ENCODE measurements around the gene ORM1.
"Not testable (repeated sequence)": the region's sequence is repeated elsewhere in the genome, so short reads cannot be mapped to it uniquely, and the experiment has no call there.

ORM1 gene

DNA sequence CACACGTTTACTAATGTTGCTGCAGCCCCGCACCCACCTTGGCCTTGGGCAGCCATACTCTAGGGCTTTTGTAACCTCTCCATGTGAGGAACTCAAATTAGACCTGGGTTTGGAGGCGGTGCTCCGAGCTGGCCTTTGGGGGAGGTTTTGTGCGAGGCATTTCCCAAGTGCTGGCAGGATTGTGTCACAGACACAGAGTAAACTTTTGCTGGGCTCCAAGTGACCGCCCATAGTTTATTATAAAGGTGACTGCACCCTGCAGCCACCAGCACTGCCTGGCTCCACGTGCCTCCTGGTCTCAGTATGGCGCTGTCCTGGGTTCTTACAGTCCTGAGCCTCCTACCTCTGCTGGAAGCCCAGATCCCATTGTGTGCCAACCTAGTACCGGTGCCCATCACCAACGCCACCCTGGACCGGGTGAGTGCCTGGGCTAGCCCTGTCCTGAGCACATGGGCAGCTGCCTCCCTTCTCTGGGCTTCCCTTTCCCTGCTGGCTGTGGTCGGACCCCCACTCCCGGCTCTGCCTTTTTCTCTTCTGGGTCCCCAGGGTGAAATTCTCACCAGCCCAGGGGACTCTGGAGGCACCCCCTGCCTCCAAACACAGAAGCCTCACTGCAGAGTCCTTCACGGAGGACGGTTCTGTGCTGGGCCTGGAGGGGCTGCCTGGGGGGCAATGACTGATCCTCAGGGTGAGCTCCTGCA, at the start of gene ORM1:
Gene ORM1 (plus strand): TSS at position 268 of the 701 bp plus-strand sequence. CDS start 36 bp downstream, at position 304.
- not testable (repeated sequence) for DNase-seq (ENCODE audit: low read depth in 2 of 2)

DNA sequence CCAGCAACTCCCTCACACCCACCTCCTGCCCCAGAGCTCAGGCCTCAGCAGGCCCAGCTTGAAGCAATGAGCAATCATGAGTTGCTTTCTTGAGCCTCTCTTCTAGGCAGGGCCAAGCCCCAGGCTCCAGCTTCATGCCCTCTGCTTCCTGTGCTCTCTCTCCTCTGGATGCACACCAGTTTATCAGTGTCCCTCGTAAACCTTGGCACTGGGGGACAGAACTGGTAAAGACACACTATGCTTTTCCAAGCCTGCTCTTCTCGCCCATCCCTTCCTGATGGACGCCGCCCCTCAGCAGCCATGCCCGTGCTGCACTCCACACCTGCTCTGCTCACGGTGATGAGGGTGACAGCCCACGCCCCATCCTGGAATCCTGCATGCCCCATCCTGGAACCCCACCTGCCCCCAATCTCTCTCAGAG, 49.4 kb upstream of the ORM1 start:
- DNase-seq (ENCODE audit: low read depth in 2 of 2): no peak

DNA sequence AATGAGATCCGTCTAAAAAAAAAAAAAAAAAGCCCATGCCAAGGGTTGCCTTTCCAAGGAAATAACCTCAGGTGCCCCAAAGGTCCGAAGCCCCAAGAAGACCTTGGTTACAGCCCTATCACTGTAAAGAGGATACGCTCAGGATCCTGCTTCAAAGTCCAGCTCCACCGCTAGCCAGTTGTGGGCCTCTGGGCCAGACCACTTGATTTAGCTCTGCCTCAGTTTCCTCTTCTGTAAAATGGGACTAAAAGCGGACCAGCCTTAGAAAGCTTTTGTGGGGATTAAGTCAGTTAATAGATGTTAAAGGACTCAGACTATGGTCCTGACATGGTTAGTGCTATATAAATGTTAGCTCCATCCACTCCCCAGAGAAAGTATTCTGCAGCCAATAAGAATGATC, 48.7 kb upstream of the ORM1 start:
- no peak for DNase-seq (ENCODE audit: low read depth in 2 of 2)

DNA sequence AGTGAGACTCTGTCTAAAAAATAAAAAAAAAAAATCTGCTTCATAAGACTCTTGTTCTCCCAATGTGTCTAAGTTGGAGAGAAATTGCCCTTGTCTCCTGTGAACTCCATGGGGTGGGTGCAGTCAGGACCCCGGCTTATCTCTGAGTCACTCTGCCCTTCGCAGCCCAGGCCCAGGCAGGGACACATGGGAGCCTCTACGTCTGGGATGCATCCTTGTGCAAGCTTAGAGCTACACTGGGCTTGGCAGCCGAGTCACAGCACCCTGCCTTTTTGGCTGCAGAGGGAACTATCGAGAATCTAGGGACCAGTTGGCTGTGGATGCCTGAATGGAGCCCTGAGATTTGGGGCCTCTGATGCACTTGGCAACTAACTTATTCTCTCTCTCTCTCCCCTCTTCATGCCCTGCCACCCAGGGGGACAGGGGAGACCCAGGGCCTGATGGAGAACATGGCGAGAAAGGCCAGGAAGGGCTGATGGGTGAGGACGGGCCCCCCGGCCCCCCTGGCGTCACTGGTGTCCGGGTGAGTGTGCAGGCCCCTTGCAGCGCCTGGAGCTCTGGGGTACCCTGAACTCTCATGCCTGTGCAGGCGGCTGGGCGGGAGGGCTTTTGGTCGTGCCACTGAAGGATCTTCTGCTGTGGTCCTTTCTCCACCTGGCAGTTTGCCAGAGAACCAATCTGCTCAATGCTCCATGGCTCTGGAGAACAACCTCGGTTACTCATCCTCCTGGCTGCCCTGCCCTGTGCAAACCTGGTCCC, 47.5 kb upstream of the ORM1 start:
- no peak for DNase-seq (ENCODE audit: low read depth in 2 of 2)

DNA sequence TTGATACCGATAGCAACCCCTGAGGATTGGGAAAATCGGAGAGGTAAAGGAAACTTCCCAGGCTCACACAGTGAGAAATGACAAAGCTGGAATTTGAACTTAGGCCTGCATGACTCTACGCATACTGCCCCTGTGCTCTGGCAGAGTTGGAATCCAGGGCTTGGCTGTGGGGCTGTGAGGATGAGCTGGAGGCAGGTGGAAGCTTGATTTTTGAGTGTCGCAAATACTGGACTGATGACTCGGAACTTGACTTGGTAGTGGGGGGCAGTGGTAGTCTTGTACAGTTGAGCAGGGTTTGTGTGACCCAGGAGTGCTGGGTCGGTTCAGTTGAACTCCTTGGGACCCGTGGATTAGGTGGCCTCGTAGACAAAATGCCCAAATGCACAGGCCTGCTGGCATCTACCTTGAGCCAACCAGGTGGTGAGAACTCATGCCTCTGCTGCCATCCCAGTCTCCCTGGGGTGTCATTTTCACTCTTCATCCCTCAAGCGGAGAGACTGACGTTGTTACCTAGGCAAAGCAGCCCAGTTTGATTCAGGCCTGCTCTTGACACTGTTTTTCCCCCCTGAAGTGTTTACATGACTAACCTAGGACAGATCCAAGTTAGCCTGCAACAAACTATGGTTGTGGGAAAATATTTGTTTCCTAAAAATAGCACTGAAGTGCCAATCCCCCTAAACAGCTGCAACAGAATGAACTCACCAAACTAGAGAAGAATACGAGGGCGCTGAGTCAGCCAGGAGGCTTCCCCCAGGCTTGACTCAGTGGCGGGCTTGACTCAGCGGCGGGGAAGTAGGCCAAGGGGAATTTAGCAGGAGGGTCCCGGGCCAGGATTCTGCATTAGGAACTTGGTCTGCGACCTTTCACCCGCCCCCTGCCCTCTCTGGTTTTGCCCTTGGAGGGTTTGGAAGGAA, 45.7 kb upstream of the ORM1 start:
- DNase-seq (ENCODE audit: low read depth in 2 of 2): no peak

DNA sequence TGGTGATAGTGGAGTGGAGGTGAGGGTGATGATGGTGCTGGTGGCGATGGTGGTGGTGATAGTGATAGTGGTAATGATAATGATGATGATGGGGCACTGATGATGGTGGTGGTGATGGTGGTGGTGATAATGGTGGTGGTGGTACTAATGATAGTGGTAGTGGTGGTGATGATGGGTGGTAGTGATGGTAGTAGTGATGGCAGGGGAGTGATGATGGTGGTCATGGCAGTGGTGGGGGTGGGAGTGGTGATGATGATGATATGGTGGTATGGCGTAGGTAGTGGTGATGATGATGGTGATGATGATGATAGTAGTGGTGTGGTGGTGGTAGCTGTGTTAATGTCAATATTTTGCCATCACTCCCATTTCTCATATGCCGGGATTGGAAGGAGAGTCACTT, 44.5 kb upstream of the ORM1 start:
- DNase-seq (ENCODE audit: low read depth in 2 of 2): no peak

DNA sequence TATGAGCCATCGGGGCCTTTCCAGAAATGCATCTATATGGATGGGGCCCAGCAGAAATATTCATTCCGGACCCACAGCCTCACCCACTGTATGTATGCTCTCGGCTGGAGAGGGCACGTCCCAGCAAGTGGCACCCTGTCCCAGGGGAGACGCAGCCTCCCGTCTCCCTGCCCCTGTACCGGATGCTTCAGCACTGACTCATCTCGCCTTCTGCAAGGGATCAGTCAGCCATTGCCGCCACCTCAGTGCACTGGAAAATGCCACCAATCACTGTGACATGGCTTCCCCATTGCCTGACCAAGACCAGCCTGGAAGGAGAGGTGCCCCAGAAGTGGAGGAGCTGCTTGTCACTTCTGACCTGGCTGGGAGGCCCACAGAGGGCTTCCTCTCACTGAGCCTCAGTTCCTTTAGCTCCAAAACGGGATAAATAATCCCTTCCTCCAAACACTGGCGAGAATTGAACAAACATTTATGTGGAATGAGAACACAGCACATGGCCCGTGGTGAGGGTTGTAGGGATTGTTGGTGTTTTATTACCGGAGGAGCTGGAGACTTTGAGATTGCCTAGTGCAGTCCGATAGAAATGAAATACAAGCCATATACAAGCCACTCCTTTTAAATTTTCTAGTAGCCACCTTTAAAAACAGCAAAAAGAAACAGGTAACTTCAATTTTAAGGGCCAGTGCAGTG, 43.9 kb upstream of the ORM1 start:
- DNase-seq (ENCODE audit: low read depth in 2 of 2): no peak

DNA sequence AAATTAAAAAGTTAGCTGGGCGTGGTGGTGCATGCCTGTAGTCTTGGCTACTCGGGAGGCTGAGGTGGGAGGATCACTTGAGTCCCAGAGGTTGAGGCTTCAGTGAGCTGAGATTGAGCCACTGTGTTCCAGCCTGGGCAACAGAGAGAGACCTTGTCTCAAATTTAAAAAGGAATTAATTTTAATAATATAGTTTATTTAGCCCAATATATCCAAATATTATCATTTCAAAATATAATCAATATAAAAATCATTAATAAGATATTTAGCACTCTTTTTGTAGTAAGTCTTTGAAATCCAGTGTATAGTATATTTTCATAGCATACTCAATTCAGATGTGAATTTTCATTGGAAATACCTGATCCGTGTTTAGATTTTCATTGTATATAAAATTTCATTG, 43.2 kb upstream of the ORM1 start:
- no peak for DNase-seq (ENCODE audit: low read depth in 2 of 2)

DNA sequence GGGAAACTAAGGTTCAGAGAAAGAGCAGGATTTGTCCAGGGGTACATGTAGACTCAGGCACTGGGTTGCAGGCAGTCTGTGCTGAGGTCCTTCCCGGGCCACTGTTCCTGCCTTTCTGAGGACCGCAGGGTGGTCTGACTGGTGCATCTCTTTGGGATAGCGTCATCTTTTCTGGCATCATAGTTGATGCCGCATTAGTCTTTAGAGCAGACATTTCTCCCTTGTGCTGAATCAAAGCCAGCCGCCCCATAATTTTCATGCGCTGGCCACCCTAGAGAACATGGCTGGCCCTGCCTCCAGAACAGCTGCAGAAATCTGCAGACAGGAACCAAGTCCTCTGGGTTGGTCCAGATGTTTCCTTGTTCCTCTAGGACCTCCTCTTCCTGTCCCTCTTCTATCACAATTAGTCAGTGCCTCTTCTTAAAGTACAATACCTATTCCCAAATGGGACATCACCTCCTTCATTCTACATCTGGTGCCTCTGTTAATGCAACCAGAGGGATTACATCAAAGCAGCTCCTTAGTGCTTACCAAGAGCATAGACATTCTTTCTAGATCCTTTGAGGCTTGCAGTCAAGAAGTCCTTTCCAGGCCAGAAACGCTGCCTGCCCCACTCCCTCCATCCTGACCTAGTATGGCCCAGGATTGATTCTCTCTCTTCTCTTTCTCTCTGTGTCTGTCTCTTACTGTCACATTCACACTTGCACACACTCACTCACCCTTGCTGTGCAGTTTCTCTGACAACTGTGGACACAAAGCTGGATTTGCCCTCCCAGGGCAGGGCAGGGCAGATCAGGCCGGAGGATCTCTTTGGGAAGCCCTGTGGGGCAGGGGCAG, 42.0 kb upstream of the ORM1 start:
- DNase-seq (ENCODE audit: low read depth in 2 of 2): no peak

DNA sequence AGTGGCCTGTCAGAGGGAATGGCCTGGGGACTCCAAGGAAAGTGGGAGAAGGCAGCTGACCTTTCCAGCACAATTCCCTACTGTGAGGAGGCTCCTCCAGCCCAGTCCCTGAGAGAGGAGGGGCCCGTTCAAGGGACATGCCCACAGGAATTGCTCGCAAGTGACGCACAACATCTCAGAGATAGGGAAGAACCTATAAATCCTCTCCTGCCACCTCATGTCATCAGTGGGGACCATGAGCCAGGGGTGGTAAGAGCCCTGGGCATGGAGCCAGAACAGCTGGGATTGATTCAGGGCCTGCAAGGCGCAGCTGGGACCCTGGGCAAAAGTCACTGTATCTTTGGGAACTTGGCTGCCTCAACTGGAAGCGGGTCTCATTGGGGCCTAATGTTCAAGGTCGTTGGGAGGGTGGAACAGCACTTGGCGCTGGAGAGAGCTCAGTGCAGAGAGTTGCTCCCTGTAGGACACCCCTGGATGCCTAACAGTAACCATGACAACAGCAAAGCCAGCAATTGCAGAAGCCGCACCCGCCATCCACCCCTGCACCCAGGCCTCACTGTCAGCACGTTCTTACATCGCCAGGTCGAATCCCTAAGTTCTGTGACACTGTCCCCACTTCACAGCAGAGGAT, 41.3 kb upstream of the ORM1 start:
- no peak for DNase-seq (ENCODE audit: low read depth in 2 of 2)

DNA sequence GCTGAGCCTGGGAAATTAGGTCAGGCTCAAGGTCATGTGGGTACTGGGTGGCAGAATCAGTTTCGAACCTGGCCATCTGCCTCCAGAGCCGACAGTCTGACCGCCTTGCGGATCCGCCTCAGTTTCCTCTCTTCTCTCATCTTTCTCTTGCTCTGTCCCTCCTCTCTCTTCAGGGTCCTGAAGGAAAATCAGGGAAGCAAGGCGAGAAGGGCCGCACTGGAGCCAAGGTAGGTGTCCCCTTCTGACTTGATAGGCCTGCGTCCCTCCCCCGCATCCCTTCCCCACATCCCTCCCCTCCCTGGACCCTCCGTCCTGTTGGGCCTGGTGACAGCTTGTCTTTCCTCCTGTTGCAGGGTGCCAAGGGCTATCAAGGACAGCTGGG, 40.8 kb upstream of the ORM1 start:
- no peak for DNase-seq (ENCODE audit: low read depth in 2 of 2)

DNA sequence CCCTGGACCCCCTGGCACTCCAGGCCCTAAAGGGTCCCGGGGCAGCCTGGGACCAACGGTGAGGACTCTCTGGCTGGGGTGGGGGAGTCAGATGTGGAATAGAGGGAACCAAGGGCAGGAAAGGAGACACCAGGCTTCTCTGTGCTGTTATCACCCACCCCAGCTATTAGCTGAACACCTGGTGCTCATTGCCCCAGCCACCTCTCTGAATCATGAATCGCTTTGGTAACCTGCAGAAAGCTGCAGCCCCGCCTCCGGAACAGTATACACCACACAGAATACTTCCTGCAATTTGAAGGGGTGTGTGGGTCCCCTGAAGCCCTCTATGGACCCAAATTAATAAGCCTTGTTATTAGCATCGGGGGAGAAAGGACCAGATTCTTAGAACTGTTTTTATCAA, 40.4 kb upstream of the ORM1 start:
- DNase-seq (ENCODE audit: low read depth in 2 of 2): no peak

DNA sequence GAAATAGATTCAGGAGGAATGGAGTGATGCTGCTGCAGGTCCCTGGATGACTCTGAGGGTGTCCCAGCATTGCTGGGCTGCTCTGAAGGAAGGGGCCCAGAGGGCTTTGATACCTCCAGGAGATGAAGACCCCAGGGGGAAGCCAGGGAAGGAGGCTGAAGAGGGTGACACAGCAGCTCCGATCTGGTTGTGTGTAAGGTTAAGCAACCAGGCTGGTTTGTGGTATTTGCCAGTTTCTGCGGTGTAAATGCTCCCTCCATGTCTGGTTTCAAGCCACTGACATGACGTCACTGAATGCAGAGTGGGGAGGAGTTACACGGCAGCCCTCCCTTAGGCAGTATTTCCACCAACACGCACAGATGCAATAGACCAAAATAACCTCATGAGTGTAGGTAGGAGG, 40.0 kb upstream of the ORM1 start:
- DNase-seq (ENCODE audit: low read depth in 2 of 2): peak in 1 of 2 donors; percentile 19

DNA sequence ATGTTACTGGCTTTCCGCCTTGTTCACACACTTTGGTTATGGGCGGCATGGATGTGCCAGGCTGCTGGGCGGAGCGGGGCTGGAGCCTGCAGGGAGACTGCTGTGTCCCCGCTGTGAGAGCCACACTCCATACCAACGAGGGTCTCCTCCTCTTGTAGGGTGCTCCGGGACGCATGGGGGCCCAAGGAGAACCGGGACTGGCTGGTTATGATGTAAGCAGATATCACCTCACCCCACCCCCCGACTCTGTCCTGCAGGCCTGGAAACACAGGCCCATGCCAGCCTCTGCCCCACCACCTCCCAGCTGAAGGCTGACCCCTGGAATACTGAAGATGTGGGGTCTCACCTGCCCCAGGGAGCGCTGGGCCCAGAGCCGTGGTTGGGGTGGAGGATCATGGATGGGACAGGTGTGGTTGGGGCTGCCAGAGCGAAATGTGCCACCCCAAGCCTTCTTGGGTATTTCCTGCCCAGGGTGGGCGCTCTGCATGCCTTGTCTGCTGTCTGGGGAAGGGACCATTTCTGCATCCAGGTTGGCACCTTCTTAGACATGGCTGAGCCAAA, 39.3 kb upstream of the ORM1 start:
- DNase-seq (ENCODE audit: low read depth in 2 of 2): no peak

DNA sequence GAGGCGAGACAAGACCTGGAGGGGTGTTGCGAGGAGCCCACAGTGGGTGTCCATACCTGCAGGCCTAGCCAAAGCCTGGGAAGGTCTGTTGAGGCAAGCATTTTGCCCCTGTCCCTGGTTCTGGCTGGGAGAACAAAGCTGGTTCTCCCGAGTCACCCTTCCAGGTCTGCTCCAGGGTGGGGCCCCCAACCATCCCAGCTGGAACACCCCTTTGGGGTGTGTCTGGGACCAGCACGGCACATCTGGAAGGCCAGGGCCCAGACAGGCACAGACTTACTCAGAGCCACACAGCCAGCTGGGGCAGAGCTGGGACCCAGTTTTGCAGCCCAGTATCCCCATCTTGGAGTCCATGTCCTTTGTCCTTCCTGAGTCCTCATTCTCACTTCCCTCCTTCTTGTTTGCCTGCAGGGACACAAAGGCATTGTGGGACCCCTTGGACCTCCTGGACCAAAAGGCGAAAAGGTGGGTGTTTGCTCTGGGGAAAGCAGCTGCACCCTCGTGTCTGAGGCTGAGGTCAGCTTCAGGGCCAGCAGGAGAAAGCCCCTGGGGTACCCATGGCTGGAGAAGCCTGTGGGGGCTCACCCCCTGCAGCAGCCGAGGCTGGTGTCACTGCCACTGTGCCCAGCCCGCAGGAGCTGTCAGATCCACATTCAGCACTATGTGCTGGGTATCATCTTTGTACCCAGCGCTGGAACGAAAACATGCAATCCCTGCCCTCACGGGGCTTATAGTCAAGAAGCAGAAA, 38.4 kb upstream of the ORM1 start:
- no peak for DNase-seq (ENCODE audit: low read depth in 2 of 2)

DNA sequence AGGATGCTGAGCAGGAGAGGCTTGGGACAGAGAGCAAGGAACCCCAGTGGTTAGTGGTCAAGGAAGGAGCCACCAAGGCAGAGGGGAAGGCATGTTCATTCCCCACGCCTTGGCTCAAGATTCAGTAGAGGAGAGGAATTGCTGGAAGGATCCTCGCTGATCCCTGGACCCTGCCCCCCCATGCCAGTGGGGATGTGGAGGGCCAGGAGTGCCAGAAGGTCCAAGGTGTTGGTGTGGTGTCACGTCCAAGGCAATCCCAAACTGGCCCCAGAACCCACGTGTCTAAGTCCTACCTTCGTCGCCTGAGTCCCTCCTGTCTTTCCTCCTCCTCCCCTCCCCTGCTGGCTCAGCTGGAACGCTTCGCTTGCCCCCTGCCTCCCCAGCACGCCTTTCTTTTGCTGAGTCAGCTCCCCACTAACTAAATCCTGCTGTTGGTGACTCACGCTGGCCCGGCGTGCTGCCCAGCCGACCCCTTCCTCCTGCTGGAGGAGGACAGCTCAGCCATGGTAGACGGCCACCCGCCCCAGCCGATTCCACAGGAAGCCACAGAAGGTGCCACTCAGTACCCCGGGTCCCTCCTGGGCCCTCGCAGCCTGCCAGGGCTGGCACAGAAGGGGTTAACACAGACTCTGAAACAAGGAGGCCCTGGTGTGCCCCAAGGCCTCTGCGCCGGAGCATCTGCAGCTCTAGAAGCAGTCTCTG, 37.6 kb upstream of the ORM1 start:
- no peak for DNase-seq (ENCODE audit: low read depth in 2 of 2)

DNA sequence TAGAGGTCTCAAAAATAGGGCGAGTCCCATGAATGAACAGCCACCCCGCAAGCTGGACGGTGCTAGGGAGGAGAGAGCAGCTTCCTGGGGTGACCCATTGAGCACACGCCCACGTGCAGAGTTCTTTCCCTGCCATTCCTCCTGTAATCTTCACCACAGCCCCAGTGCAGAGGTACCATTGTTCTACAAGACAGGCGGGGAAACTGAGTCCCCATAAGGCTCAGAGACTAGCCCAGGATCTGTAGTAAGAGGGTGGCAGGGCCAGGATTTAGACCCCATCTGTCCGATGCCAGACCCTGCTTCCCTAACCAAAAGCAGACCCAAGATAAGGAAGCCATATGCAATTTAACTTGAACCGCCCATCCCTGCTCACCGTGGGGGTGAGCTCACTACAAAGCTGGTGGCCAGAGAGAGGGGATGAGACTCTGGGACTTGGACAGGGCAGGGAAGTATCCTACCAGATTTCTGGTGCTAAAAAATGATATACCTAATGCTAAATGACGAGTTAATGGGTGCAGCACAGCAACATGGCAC, 36.7 kb upstream of the ORM1 start:
- DNase-seq (ENCODE audit: low read depth in 2 of 2): no peak

DNA sequence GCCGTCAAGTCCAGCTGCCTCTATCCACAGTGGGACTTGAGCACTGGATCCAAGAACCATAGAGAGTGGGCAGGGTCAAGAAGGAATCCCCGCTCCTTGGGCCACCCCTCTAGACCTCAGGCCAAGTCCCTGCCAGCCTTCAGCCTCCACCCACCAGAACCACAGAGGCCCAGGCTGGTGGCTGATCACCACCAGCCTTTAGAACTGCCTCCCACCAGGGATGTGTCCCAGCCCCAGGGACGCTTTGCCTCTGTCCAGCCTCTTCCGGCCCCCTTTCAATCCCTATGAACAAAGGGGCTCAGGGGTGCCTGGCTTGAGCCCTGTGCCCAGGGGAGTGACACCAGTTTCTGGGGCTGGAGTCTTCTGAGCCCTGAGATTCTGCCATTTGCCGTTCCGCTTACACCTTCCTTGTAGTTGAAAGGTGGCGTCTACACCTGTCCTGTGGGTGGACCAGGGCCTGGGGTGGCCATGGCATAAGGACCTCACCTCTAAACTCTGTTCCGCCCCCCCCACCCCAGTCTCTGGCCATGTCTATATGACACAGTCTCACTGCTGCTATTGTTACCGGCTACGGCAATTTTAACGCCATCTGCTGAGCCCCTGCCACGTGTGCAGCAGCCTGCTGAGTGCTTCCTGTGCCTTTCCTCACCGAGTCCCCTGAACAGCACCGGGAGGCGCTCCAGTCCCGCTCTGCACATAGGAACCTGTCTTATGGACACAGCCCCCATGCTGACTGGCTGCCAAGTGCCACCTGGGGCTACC, 35.7 kb upstream of the ORM1 start:
- no peak for DNase-seq (ENCODE audit: low read depth in 2 of 2)

All from stimulated activated CD4-positive, alpha-beta T cell treated with anti-CD3 and anti-CD28 coated beads, Interleukin-4, amount 100 ng/mL, for 48 hours (primary cell).